ENCODE results near the gene LACRT.
"Not testable (repeated sequence)": the region's sequence is repeated elsewhere in the genome, so short reads cannot be mapped to it uniquely, and the experiment has no call there.

LACRT gene

DNA sequence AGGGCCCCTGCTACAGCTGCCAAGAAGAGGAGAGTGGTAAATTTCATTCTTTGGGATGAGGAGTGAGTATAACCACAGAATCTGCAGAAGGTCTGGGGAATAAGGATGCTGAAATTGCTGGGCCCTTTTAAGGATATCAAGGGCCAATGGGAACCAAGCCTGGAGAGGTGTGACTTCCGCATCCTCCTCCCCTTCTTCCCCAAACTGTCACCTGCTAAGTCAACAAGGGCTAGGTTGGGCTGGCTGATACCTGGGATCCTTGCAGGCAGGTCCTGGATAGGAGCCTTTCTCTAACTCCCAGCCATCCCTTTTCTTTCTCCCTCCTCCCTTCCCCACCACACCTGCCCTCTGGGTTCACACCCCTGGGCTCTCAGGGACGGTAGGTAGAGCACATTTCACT, at the start of gene LACRT:
Gene LACRT (minus strand): TSS at position 101 of the 400 bp plus-strand sequence. CDS start 54 bp downstream, at position 47.
- DNase-seq (ENCODE audit: low read depth), result no peak

- DNase-seq (ENCODE audit: low read depth), result no peak
Measured at GRCh38 chr12:54683398-54683797, 48.7 kb upstream of the LACRT start.

- DNase-seq (ENCODE audit: low read depth), result no peak
Measured at GRCh38 chr12:54682674-54683073, 48.0 kb upstream of the LACRT start.

- DNase-seq (ENCODE audit: low read depth), result no peak
Measured at GRCh38 chr12:54680374-54680773, 45.7 kb upstream of the LACRT start.

DNA sequence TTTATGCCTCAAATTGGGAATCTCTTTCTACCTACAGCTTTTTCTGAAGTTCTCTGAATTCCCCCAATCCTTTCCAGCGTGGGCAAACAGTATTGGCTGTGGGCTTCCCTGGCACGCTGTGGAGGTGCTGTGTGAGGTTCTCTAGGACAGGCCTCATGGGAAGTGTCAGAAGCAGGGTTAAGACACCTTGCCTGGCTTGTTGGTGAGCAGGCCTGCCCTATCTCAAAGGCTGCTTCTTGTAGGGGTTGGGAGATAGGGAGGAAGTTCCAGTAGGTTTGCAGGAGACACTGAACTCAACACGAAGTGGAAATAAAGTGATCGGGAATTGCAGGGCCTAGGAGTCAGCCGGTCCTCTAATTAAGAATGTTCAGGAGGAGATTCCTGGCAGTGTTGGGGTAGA, 43.4 kb upstream of the LACRT start:
- DNase-seq (ENCODE audit: low read depth), result no peak

DNA sequence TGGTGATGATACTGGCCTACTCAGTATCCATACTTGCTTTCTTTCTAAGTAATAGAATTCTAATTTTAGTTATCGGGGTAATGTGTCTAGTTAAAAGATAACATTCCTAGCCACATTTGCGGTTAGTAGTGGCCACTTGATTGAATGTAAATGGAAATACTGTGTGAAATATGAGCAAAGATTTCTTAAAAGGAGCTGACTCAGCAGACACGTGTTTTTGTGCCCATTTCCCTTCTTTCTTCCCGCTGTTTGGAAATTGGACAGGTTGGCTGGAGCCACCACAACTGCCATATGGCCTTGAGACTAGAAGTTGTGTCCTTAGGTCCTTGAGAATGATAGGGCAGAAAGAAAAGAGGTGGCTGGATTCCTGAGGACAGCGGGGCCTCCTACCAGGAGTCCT, 33.2 kb upstream of the LACRT start:
- no peak for DNase-seq (ENCODE audit: low read depth)

DNA sequence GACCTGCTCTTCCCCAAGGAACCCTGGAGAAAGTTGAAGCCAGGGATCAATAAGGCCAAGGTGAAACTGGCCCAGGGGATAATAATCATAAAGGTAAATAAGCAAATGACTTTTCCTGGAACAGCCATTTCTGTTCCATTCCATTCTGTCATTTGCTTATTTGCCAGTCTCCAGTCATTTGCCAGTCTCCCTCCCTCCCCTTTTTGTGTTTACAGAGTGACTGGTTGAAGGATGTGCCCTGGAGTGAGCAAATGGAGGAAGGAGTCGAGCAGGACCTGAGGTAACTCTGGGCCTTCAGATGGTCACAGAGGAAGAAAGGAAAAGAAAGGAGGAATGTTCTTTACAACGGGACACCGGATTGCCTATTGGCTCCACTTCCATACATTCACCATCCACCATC, 31.3 kb upstream of the LACRT start:
- no peak for DNase-seq (ENCODE audit: low read depth)

GRCh38 chr12:54665022-54665635, 30.4 kb upstream of the LACRT start:
- DNase-seq (ENCODE audit: low read depth), result not testable (repeated sequence)

GRCh38 chr12:54663603-54664002, 28.9 kb upstream of the LACRT start:
- DNase-seq (ENCODE audit: low read depth), result no peak

DNA sequence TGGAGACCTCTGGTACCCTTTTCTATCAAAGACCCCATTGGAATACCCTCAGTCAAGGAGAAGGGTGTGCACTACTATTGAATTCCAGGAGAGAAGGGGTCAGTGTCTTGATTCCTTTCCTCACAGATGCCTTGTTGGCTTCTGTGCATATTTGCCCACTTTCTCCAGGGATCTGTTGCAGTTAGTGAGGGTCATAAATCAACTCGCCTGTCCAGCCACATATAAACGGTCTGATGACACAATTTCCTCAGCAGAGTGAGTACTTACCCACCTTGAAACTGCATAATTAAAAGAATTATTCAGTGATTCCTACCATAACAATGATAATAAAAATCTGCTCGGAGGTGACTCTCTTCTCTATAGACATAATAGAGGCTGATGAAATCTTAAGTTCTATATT, 27.3 kb upstream of the LACRT start:
- no peak for DNase-seq (ENCODE audit: low read depth)

DNA sequence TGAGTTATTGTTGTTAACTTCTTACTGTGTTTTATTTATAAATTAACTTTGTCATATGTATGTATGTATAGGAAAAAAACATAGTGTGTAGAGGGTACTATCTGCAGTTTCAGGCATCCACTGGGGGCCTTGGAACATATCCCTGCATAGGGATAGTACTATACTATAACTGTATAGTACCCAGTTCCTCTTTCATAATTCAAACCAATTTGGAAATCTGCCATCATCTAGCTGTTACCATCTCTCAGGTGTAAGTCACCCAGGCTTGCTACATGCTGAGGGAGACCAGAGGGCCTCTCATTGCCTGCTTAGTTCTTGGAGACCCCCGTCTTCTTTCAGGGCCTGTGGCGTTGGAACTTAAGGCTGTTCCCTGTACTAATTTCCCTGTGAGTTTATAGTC, 26.4 kb upstream of the LACRT start:
- no peak for DNase-seq (ENCODE audit: low read depth)

DNA sequence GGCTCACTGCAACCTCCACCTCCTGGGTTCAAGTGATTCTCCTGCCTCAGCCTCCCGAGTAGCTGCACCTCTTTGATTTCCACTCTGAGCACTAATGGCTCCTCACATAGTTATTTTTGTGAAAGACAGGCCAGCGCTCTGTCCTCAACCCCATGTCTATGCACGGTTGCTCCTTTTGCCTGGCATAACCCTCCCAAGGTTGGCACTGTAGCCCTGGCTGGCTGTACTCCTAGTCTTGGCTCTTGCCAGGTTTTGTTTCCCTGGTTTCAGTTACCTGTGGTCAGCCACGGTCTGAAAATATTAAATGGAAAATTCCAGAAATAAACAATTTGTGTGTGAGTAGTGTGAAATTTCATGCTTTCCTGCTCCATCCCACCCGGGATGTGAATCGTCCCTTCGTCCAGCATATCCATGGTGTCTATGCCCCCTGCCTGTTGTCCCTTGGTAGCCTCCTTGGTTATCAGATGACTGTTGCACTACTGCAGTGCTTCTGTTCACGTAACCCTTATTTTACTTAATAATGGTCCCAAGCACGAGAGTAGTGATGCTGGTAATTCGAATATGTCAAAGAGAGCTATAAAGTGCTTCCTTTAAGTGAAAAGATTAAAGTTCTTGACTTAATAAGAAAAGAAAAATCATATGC, 25.7 kb upstream of the LACRT start:
- no peak for DNase-seq (ENCODE audit: low read depth)

- peak; percentile 6 for DNase-seq (ENCODE audit: low read depth)
Measured at GRCh38 chr12:54658306-54659264, 23.9 kb upstream of the LACRT start.

DNA sequence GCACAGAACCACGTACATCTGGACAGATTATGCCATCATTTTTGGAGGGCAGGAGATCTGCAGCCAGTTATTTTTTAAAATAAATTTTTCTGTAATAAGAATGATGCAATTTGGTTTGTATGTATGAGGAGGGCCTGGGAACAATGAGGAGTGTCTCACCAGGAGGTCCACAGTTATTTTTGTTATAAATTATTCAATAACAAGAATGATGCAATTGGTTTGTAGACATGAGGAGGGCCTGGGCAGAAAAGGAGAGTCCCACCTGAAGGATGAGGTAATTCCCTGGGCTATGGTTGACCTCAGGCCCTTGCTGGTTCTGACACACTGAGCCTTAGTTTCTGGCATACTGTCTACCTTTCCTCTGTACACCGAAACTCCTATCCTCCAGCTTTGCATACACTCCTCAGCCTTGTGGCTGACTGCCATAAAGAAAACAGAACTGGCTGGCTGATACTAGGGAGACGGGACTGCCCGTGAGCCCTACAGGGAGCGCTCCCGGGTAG, 22.5 kb upstream of the LACRT start:
- DNase-seq (ENCODE audit: low read depth), result no peak

- DNase-seq (ENCODE audit: low read depth), result no peak
Measured at GRCh38 chr12:54654926-54655325, 20.2 kb upstream of the LACRT start.

- DNase-seq (ENCODE audit: low read depth), result no peak
Measured at GRCh38 chr12:54653025-54653424, 18.3 kb upstream of the LACRT start.

DNA sequence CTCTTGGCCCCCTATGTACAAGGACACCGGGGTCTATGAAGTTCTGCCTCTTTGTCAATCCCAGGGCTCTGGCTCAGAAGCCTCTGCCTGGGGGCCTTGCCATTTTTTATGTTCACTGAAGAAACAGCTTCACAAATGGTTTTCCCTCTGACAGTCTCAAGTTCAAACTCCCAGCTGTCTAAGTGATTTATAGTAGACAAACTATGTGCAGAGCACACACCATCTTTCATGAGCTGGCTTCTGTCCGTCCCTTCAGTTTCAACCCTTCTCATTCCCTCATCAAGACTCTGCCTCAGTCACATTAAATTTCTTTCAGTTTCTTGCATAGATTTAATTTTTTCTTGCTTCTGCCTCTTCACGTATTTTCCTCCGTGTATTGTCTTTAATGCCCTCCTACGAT, 16.2 kb upstream of the LACRT start:
- no peak for DNase-seq (ENCODE audit: low read depth)

DNA sequence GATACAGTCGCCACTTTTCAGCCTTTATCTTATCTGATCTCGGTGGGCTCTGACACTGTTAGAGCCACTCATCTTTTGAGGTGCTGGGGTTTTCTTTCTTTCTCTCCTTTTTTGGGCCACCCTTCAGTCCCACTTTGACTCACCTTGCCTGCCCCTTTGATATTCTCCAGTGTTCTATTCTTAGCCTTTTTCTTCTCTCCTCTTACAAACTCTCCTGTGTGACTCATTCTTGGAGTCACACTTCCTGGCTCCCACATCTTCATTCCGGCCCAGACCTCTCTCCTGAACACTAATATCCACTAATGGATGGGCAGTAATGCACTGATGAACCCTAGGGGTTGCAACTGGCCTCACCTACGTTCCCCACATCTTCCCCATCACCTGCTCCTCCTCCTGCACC, 15.7 kb upstream of the LACRT start:
- no peak for DNase-seq (ENCODE audit: low read depth)

DNA sequence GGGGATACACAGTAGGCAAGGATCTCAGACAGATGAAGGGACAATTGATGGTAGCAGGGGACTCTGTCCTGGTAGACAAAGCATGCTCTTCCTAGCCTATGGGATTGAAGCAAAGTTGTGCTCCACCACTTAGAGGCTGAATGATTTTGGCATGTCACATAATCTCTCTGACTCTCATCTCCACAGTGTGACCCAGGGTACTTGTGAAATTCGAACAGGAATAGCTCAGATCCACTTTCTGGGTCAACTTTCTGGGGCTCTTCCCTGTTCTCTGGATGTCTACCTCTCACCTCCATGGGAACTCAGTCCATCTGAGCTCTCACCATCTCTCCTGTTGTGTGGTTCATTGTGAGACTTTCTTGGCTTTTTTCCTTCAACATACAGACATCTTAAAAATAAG, 15.1 kb upstream of the LACRT start:
- DNase-seq (ENCODE audit: low read depth), result no peak

- DNase-seq (ENCODE audit: low read depth), result no peak
Measured at GRCh38 chr12:54648265-54648664, 13.6 kb upstream of the LACRT start, which contains the start of gene DCD. Gene DCD (minus strand): TSS chr12:54648365. CDS start chr12:54648303, 62 bp downstream.

DNA sequence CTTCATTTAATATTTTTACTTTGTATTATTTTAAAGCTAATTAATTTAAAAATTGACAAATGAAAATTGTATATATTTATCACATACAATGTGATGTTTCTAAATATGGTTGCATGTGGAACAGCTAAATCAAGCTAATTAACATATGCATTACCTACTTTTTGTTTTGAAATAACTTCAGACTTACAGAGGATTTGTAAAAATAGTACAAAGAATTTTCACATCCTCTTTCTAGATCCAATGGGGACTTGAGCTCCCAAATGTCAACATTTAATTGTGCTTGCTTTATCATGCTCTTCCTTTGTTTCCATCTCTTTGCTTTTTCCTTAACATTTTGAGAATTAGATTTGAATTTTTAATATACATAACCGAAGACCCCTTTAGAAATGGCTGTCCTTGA, 6.9 kb upstream of the LACRT start:
- no peak for DNase-seq (ENCODE audit: low read depth)

DNA sequence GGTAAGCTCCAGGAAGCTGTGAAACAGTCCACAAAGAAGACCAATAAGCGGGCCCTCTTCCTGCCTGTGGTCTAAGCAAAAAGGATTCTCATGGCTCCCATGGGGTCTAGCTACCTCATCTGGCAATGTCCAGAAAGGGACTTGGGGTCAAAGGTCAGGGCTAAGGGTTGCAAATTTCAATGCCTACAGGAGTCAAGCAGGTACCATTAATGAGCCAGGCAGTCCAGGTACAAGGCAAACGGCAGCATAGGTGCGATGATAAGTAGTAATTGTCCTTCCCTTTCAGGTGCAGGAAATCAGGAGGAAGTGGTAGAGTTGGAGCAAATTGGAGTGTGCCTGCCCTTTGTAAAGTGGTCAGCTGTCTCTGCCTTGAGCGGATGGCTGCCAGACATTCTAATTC, 6.4 kb upstream of the LACRT start:
- no peak for DNase-seq (ENCODE audit: low read depth)

GRCh38 chr12:54639112-54639511, 4.4 kb upstream of the LACRT start:
- DNase-seq (ENCODE audit: low read depth), result not testable (repeated sequence)
